NCI-H774 (cell line): ENCODE measurements around the gene CPEB4.

Experiments
- DNase-seq: peaks from one replicate; lab custom pipeline; 2025; lab: John Stamatoyannopoulos, UW

The CPEB4 gene

DNA sequence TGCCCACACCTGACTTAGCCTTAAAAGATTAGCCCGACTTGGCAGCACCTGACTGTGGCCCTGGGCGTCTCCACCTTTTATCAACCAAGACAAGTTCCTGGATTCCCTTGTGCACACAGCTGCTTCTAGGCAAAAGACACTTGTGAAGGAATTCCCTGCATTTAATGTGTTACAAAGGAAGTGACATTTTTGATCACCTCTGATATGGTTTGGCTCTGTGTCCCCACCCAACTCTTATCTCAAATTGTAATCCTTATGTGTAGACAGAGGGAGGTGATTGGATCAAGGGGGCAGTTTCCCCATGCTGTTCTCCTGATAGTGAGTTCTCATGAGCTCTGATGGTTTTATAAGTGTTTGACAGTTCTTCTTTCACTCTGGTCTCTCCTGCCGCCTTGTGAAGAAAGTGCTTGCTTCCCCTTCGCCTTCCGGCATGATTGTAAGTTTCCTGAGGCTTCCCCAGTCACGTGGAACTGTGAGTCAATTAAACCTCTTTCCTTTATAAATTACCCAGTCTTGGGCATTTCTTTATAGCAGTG is 2.6 kb upstream of the CPEB4 start:
- no peak for DNase-seq

DNA sequence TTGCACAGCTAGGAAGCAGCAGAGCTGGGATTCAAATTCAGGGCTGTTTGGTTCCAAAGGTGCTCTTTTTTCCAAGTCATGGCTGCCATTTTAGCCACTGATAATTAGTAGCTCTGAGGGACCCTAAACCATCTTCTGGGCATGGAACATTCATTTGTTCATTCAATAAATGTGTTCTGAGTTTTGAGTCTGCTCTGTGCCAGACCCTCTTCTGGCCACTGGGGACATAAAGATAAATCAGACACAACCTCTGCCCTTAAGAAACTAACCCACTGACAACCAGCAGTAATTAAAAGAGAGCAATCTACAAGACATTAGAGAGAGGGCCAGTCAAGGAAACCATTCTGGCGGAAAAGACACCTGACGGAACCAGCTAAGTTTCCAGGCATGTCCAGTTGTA is 2.0 kb upstream of the CPEB4 start:
- DNase-seq, result no peak

DNA sequence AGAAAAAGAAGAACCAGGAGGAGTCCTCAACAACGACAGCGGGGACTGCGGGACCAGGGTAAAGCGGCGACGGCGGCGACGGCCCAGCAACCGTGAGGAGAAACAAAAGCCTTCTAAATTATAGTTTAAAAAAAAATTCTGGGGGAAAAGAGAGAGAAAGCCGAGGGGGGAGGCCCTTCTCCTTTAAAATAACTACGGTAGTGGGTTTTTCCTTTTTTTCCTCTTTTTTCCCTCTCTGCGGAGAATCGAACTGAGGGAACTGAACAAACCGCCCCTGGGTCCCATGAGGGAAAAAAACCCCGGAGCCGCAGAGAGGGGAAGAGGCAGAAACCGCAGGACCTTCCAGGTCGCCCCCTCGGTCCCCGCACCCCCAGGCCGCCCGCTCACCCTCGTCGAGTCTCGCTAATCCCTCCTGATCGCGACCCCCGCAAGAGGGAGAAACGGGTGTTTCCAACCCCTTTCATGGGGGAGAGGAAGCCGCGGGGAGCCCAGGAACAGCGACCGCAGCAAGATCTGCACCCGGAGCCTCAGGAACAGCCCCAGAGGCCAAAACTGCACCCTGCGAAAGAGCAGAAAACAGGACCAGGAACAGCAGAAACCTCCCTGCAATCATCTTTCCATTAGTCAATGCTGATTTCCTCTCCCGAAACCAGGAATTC is 453 bp downstream of the CPEB4 start:
- no peak for DNase-seq

DNA sequence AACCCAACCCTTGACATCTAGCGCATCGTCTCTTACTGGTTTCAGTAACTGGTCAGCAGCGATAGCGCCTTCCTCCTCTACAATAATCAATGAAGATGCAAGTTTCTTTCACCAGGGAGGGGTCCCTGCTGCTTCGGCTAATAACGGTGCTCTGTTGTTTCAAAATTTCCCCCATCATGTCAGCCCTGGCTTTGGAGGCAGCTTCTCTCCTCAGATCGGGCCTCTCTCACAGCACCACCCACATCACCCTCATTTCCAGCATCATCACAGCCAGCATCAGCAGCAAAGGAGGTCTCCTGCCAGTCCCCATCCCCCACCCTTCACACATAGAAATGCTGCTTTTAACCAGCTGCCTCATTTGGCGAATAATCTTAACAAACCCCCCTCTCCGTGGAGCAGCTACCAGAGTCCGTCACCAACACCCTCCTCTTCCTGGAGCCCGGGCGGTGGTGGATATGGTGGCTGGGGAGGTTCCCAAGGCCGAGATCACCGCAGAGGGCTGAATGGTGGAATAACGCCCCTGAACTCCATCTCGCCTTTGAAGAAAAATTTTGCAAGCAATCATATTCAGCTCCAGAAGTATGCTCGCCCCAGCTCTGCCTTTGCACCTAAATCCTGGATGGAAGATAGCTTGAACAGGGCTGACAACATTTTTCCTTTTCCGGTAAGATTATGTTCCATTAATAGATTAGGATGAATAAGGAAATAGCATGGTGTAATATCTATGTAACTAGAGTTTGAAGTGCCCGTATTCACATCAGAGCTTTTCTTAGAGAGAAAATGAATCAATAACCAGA is 2.2 kb downstream of the CPEB4 start:
- DNase-seq, result no peak

DNA sequence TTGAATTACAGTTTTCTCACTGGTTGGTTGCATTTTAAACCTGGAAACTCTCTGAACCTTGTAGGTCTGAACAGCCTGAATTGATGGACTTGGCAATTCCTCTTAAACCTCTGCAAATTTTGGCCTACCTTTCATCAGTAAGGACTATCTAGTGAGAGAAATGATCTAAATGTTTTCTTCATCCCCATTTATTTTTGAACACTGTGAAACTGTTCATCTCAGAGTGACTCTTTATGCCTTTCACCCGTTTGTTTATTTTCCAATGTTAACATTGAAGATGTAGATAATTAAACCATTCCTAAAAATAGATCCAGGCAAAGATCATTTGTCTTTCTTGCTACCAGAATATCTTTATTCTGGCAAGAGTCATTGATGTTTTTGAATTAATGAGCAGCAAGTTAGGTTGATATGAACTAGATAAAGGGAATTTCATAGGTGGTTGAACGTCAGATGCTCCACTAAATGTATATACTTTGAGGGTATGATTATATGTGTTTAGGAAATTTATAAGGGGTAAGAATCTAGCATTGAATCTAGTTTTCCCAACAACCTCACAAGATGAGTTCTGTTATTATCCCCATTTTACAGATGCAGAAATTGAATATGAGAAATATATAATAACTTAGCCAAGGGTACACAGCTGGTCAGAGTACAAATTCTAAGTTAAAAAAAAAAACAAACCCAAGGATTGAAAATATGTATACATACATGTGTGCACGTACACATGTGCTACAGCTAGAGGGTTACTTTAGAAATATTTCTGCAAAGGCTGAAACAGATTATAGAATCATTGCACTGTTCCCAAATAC is 3.4 kb downstream of the CPEB4 start:
- no peak for DNase-seq

DNA sequence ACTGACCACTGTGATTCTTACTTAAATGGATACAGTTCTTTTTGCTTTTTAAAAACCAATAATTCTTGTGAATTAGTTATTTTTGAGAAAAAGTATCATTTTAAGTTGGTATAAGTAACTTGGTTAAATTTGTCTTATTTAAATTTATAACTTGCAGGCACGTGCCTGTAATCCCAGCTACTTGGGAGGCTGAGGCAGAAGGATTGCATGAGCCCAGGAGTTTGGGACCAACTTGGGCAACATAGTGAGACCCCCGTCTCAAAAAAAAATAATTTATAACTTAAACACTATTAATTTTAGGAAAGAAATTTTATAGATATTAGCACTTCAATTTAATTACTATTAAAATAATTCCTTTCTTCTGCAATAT is 5.0 kb downstream of the CPEB4 start:
- DNase-seq, result no peak

DNA sequence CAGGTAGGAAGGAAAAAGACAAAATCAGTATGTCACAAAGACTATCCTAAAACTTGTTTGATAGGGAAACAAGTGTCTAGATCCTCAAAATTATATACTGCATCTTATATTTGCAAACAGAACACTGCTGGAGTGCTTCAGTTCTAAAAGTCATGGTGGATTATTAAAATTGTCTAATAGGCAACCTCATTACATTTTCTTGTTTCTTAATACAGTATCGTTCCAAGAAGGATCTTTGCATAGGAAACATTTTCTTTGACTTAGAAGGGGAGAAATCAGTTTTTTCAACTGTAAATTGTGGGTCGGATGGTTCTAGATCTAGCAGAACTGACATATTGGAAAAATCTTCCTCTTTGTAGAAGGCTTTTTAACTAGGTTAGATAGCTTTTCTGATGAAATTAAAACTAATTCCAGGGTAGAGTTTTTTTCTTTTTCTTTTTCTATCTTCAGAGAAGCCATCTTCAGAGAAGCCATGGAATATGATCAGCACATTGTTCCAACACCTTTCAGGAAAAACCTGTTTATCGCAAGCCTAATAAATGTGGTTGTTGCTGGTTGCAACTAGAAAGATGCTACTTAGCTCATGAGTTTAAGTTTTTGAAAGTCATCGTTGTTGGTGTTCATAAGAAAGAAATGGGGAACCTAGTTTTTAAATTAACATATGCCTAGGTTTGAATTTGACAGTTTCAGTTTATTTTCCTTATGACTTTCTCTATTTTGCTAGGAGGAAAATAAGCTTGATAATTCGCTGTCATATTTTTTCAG is 7.4 kb downstream of the CPEB4 start:
- no peak for DNase-seq

DNA sequence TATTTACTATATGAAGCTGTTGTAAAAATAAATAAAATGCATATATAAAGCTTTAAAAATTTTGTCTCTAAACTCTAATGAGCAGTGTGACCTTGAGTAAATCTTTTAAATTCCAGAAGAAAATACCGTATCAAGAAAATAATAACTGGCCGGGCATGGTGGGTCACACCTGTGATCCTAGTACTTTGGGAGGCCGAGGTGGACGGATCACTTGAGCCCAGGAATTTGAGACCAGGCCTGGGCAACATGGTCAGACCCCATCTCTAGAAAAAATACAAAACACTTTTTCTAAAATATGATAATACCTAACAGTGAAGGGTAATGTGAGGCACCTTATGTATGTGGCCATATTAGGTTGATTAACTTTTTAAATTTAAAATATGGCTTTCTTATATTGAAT is 8.5 kb downstream of the CPEB4 start:
- no peak for DNase-seq

DNA sequence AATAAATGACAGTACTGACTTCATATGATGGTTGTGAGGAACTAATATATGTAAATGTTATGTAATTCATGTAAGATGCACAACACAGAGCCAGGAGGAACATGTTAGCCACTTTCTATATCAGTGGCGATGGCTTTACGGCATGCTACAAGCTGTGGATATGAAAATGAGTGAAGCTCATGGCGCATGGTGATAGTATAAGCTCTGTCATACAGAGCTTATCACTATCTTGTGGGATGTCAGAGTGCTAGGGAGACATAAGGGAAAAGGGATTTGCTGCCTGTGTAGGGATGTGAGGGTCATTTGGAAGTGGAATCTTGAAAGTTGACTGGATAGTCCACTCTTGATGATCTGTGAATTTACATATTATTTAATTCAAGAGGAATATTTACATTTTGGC is 13.6 kb downstream of the CPEB4 start:
- no peak for DNase-seq

DNA sequence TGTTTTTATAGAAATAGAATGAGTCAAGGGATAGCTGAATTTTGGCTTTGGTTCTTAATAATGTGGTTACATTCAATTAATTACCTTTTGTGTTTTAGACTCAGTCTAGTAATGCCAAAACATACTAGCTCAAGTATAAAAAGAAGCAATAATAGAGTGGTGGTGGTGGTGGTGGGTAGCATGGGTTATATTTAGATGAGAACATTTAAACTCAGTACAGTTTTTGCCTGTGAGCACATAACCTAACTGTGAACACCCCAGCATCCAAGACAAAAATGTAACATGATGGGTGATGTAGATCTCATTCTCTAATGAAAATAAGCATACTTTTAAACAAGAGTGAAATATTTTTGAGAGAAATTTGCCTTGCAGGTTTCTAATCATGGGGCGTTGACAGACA is 14.2 kb downstream of the CPEB4 start:
- DNase-seq, result no peak

DNA sequence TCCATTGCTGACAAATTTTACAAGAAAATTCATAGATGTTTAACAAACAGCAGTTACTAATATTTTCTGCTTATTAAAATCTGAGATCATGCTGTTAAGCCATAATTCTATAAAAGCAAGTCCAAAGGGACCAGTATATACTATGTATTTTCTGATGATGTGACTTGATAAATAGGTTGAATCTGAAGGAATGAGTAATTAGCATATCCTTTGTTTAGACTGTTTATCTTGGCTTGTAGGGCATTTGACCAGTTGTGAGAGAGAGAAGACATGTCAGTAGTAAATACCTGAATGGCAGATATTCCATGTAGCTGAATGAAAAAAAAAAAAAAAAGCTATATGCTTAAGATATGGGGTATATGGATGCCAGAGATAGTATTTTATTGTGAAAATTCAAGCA is 14.6 kb downstream of the CPEB4 start:
- no peak for DNase-seq

DNA sequence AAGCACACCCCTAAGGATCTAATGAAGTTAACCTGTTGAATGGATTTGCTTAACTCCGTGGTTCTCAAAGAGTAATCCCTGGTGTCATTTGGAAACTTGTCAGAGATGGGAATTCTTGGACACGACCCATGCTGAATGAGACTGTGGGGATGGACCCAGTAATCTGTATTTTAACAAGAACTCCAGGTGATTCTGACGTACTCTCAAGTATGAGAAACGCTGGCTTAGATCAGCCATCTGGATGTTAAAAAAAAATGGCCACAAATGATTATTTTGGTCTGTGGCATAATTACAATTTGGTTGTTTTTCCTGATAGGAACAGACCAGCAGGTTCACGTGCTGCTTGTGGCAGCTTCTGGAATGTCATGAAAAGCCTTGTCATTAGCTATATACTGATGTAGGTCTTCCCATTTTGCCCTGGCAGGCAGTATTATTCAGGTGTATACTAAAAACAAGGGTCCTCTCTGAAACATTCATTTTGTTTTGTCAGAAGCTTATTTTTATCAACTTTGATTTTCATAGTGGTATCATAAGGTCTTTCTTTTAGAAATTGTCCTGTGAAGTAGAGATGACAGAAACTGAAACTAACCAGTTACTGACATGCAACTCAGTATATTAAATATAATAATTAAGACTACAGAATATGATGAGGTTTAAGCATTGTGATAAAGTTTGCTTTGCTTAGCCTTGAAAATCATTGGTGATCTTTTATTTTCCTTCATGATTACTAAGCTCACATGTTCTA is 15.4 kb downstream of the CPEB4 start:
- no peak for DNase-seq

DNA sequence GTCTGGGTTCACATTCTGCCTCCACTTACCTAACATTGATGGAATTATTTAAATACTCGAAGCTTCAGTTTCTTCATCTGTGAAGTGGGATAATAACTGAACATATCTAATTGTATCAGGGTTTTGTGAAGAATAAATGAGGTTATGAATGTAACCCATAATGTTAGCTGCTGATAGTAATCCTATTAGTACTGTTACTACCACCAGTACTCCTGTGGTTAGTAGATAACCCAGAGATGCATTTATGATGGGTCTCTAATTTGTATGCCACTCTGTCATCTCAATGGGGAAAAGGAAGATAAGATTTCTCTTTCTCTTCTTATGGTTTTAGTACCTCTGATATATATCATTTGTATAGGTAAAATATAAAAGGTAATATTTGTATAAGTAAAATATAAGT is 16.0 kb downstream of the CPEB4 start:
- no peak for DNase-seq

DNA sequence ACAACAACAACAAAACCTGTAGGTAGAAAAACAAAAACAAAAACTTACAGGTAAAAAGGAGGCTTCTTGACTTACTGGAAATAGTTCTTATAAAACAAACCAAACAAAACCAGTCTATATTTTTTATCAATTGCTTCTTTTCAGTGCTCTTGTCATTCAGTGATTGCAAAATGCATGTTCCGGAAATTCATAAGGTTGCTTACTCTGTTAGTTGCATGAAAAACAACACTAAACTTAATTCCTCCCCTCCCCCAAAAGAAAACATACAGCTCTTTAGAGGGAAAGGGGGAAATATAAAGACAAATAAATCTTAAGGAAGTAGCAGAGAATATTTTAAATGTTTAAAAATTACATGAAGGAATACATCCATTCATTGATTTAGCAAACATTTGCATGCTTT is 19.1 kb downstream of the CPEB4 start:
- no peak for DNase-seq

DNA sequence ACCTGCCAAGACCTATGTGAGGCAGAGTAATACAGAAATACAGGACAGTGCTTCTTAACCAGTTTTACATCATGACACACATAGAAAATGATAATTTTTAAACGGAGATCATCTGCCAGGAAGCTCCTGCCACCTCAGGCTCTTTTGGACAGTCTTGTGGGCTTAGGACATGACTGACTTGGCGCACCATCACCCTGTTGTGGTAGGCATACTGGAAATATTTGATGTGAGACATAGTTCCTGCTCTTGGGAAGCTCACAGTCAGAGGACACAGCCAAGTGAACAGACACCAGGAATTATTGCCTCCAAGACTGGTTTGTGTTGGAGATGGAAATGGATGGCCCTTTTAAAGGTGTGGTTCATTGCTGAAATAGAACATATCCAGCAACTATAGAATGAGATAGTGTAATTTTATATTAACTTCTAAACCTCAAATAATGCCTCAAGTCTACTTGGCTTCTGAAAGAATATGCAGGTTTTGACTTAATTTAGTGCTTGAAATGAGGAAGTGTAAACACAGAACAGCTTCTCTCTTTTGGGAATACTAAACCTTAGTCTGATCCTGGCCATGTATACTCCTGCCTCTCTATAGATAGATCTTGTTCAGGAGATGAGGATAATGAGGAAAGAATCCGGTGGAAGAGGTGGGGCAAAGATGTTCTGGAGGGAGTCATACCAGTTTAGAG is 19.7 kb downstream of the CPEB4 start:
- DNase-seq, result no peak

DNA sequence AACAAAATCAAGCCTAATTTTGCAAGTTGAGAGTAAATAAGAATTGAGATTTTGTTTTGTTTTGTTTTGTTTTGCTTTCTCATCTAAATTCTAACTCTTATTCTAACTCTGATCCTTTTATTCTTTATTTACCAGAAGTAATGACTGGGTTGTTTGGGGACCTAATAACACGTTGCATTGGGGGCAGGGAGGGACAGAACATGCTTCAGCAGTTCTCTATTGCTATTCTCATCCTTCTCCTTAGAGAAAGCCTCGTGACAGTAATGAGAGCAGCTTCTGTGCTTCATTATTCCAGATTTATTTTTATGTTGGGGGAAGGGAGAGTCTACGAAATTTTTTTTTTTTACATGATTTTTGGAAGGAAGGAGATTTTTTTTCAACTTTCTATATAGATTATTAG is 21.1 kb downstream of the CPEB4 start:
- DNase-seq, result no peak

DNA sequence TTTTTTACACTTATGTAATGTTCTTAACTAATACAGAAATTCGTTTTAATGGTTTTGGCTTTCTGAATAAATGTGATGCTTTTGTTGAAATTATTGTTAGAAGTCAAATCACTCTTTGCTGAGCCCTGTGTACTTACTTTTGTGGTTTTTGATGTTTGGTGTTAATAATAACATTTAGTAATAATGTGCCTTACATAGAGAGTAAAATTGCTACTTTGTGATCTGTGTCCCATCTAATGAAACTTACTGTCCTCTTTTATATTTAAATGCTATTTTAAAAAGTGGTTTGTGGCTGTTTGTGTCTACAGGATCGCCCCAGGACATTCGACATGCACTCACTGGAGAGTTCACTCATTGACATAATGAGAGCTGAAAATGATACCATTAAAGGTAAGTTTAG is 22.1 kb downstream of the CPEB4 start:
- no peak for DNase-seq

DNA sequence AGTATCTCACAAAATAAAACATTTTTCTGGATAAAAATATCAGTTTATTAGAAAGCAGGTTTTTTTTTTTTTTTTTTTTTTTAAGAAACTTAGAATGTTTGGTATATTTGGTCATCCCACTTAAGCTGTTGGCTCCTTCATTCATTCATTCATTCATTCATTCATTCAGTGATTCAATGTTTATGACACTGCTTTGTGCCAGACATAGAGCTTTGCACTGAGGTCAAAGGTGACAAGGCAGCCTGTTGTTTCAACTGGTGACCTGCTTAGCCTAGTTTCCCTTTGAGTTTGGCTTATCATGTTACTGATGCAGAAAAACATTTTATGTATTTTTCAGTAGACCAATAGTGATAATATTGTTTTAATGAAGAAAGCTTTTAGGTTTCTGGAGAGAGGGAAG is 23.5 kb downstream of the CPEB4 start:
- no peak for DNase-seq

DNA sequence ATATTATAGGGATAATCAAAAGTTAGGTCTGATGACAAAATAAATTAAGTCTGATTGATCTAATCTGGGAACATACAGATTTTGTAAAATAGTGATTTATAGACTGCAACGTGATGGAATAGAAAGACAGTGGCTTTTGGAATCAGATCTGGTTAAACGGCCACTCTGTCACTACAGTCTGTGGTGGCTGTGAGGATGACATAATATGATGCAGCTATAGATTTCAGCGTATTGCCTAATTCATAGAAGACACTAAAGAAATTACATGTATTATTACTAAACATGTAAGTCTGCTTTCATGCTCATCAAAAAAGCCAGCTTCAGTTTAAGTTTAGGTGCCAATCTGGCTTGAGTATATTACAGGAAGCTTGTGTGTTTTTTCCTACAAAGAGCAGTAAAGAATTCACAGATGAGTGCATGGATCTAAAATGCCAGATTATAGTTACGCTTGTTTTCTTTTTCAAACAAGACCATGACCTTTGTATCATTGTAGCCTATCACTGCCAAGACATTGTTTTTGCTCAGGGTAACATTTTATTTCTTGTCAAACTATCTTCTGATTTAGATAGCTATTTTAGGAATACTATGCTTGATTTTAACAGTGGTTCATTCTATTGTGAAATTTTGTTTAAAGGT is 25.7 kb downstream of the CPEB4 start:
- DNase-seq, result no peak

DNA sequence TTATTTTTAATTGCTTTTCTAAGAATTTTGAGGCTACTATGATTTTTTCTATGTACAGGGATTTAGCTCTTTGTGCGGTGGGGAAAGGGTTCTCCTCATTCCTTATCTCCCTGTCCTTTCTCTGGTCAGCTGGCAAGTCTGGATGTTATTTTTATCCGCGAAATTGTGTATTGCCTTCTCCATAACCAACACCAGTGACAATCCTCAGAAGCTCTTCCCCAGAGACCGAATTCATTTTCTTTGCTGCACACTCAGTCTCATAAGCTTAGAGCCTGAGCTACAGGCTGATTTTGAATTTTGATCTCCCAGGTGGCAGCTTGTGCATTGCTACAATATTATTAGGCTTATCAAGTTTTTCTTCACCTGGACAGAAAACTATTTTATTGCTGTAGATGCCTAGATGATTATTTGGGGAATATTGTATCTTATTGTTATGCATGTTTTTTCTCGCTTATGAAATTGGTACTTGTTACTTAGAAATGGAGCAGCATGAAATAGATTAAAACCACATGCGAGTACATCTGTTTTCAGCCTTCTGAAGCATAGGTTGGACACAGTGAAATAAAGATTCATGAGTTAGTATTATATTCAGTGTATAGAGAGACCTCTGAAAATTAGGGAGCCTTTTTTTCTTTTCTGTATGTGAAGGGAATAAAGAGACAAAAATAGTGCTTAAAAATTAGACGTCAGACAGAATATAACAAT is 27.3 kb downstream of the CPEB4 start:
- DNase-seq, result no peak
